Renal cortex interstitium (tissue), 11 donors: ENCODE results near the gene XYLT1. TPM values are rescaled to one million over a fixed set of nuclear protein-coding genes. Genes with fewer than 3 reads are reported as not detected.

Experiments used
- DNase-seq, 11 donors: peaks; one replicate each; pipeline ENCODE4 v3.0.0-alpha.2; 2013; ENCODE audit warnings: low read depth in 9 of 11, low spot score in 4 of 11; ENCODE audit errors: extremely low read depth in 1 of 11
- polyA plus RNA-seq, 3 donors: library from polyadenylated mRNA; unstranded; fragments of 120-200 nt; gene quantifications; one replicate each; pipeline ENCODE4 v1.2.1, GENCODE V29; 2013; ENCODE audit not compliant: insufficient read length in 3 of 3

XYLT1 gene
- polyA plus RNA-seq, 3 donors, result 6.8 to 10.5 (median 7.8) TPM

DNA sequence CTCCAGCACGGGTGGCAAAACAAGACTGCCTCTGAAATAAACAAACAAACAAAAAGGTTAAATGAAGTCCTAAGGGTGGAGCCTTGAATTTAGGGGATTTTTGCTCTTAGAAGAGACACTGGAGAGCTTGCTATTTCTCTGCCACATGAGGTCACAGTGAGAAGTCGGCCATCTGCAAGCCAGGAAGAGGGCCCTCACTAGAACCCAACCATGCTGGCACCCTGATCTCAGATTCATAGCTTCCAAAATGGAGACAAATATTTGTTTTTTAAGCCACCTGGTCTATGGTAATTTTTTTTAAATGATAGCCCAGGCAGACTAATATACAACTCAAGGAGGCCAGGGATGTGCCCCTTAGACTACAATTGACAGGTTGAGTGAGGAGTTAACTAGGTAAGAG is 255.5 kb downstream of the XYLT1 start:
- no peak for DNase-seq

DNA sequence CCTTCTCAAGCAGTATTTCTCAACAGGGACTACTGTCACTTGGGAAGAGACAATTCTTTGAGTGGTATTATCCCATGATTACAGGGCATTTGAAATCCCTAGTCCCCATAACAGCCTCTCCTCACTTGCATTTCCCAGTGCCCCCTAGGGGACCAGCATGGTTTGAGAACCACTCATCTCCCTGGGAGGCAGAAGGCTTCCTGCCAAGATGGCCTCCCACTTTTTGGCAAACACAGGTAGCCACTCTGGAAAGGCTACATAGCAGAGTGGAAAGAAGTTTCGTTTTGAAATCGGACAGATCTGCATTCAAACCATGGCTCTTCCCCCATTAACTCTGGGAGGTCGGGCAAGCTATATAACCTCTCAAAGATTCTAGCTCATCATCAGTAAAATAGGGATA is 256.8 kb downstream of the XYLT1 start:
- DNase-seq, result no peak

DNA sequence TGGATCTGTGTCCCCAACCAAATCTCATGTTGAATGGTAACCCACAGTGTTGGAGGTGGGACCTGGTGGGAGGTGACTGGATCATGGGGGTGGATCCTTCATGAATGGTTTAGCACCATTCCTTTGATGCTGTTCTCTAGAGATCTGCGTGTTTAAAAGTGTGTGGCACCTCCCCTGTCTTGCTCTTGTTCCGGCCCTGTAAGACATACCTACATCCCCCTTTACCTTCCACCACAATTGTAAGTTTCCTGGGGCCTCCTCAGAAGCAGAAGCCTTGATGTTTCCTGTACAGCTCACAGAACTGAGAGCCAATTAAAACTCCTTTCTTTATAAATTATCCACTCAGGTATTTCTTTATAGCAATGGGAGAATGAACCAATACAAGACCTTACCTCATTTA is 257.7 kb downstream of the XYLT1 start:
- no peak for DNase-seq

DNA sequence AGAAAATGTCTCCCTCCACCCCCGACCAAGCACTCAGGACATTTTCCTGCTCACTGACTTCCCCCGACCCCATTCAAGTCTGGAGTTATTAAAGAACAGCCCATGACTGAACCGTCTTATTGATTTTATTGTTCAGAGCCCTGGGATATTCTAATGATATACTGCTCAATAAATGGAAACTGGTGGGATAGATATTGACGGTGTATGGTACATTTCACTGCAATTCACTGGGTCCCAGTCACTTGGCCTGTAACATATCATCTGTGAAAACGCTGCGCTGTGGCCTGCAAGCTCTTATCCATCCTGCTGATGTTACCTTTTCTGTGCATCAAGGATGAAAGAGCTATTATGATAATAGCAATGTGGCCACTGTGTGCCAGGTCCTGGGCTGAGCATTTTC is 258.2 kb downstream of the XYLT1 start:
- no peak for DNase-seq

DNA sequence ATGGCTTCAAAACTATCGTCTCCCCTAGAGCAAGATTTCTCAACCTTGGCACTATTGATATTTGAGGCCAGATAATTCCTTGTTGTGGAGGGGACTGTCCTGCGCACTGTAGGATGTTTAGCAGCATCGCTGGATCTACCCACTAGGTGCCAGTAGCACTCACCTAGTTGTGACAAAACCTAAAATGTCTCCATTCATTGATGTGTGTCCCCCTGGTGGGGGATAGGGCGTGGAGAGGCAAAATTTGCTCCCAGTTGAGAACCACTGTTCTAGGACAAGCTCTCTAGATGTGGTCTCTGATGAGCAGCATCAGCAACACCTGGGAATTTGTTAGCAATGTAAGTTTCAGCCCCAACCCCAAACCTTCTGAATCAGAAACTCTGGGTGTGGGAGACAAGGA is 259.0 kb downstream of the XYLT1 start:
- no peak for DNase-seq

DNA sequence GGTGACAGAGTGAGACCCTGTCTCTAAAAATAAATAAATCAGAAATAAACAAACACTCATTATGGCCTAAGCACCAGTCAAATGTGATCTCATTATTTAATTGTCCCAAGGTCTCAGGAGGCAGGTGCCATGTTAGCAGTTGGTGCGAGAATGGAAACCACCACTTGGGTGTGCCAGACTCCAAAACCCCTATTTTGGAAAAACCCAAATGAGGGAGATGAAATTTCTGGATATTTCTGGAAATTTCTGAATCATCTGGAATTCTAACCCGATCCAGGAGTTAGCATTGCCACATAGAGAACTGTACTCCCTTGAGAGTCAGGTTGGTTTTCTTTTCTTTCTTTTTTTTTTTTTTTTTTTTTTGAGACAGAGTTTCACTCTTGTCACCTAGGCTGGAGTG is 264.0 kb downstream of the XYLT1 start:
- DNase-seq, result no peak

DNA sequence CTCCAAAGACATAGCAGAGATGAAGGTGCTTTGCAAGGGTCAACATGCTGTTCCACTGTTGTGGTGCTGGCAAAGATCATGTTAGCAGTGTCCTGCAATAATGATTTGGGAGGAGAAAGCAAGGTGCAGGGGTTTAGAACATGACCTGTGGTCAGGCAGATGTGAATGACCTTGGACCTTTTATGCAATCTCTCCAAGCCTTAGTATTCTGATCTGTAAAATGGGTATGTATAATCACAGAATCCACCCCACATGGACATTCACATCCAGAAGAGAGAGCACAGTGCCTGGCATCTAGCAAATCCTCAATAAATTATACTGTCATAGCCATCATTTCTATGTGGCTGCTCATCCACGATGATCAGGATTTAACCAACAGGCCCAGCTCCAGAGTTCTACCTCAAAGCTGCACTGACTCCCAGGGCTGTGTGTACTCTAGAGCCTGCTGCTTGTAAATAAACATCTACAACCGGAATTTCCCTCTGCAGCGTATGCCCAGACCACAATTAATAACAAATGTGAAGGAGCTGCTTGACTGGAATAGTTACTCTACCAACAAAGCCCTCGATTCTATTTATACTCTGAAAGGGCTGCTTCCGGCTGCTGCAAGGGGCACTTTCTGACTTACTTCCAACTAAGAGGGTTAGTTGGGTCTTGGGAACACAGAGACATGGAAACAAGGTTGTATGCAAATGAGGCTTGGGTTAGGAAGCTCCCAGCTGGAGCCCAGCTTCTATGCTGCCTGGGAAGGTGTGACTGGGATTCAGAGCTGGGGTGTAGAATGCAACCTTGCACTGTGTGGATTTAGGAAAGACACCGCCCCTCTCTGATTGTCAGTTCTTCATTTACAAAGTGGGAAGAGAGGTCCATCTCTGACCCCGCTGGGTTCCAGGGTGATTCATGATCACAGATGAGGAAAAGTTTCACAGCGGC is 265.2 kb downstream of the XYLT1 start:
- no peak for DNase-seq

DNA sequence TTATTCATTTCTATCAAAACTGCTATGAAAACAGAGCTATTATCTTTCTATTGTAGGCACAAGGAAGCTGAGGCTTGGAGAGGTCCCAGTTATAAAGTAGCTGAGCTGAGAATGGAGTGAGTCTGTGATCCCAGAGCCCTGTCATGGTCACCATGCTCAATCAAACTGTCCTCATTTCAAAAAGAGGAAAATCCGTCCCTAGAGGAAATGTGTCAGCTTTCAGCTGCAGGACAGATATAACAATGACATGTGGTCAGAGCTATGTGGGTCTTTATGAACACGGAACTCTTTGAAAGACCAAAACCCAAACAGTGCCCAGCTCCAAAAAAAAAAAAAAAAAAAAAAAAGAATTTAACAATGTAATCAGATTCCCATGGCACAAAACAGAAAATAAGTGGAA is 266.1 kb downstream of the XYLT1 start:
- no peak for DNase-seq

DNA sequence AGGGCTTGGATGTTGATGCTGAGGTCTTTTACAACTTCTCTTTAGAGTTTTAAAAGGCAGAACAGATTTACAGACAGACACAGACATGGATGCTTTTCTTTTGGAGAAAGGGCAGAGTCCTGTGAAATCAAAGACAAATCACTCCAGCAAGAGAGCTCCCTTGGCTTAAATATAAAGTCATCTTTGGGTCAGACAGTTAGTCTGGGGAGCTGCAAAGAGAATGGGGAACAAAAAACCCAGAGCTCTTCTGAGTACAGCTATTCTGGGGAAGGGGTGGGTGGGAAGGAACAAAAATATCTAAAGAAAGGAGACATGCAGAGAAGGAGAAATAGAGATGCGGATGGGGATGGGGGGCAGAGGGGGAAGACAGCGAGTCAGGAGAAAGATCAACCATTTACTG is 266.6 kb downstream of the XYLT1 start:
- DNase-seq, result no peak

DNA sequence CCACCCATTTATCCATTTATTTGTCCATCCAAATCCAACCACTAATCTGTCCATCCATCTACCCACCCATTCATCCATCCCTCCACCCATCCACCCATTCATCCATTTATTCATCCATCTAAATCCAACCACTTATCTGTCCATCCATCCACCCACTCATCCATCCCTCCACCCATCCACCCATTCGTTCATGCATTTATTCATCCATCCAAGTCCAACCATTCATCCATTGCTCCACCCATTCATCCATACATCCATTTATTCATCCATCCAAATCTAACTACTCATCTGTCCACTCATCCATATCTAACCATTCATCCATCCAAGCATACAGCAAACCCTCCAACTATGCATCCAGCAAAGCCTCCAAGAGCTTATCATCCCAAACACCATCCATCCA is 267.3 kb downstream of the XYLT1 start:
- DNase-seq, result no peak

DNA sequence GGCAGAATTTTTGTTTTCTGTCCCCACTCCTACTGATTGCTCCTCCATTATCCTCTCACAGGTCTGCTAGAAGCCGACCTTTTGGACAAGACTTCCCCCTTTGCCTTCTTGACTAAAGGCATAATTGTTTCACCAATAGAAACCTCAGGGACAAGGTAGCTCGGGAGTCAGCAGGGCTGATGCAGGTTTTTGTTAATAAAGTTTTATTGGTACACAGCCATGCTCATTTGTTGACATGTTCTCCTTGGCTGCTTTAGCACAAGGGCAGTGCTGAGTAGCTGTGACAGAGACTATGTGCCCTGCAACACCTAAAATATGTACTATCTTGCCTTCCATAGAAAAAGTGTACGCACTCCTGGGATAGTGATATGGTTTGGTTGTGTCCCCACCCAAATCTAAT is 271.6 kb downstream of the XYLT1 start:
- no peak for DNase-seq

DNA sequence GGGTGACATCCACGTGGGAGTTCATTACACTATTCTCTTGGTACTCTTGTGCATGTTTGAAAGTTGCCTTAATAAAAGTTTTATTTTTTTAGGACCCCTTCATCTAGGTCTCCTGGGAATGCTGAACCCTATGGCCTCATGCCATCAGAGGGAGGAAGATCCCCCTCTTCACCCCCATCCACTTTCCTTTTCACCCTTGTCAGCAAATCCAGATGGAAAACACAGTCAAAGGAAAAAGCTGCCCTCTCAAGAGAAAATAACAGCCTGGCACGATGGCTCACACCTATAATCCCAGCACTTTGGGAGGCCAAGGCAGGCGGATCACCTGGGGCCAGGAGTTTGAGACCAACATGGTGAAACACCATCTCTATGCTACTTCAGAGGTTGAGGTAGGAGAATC is 274.2 kb downstream of the XYLT1 start:
- DNase-seq, result no peak

DNA sequence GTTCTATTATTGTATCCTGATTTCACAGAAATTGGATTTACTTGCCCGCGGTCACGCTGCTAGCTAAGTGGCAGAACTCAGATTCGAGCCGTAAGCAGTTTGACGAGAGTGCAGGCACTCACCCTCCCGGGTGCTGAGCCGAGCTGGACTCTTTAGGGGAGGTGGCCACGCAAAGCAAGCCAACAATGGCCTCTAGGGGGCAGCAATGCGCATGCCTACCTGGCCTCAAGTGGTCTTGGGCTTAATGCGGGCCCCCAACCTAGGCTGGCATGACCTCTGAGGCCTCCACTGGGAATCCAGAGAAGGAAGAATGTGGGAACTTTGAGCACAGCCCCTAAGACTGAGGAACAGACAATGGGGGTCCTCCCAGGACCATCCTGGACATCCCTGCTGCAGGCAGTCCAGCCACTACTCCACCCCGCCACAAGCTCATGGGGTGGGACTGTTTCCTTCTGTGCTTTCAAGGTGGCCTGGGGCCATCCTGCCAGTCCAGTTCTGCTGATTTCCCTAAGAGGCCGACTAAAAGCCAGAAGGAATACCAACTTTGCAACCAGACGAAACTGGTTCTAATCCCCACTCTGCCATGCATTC is 276.5 kb downstream of the XYLT1 start:
- peak in 5 of 11 donors; percentile 15 to 29 (median 22) for DNase-seq

DNA sequence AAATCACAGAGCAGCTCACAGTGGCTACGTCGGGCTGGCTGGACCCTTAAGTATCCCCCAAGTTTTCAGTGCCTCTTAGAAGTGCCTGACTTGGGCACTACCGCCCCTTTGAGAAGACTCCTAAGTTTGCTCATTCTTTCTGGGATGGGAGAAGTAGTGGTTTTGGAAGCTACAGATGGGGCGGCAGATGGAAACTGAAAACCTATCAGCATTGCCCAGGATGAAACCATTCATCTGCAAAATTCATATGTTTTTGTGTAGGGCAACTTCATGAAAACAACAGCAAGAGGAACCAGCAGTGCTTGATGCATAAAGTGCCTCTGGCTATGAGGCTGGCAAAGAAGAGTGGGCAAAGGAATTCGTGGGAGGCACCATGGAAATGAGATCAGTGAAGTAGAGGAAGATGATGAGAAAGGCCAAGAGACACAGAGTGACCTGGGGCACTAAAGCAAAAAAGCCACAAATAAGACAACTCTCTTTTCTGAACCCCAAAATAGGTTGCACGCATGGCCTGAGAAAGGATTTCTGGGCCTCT is 277.1 kb downstream of the XYLT1 start:
- no peak for DNase-seq

DNA sequence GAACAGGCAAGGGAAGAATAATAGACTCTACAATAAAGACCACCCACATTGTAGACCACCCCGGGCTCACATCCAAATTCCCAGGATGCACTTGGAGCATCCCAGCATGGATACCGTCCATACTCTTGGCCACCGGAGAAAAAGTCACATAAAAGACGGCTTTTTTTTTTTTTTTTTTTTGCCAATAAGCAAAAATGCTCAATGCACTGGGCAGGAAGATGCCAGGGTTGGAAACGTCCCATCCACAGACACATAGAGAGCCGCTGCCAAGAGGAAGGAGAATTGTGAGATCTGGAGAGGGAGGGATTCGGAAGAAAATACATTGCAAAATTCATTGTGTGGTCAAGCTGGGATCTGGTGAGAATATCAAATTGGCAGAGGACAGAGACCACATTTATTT is 286.7 kb downstream of the XYLT1 start:
- DNase-seq, result no peak

DNA sequence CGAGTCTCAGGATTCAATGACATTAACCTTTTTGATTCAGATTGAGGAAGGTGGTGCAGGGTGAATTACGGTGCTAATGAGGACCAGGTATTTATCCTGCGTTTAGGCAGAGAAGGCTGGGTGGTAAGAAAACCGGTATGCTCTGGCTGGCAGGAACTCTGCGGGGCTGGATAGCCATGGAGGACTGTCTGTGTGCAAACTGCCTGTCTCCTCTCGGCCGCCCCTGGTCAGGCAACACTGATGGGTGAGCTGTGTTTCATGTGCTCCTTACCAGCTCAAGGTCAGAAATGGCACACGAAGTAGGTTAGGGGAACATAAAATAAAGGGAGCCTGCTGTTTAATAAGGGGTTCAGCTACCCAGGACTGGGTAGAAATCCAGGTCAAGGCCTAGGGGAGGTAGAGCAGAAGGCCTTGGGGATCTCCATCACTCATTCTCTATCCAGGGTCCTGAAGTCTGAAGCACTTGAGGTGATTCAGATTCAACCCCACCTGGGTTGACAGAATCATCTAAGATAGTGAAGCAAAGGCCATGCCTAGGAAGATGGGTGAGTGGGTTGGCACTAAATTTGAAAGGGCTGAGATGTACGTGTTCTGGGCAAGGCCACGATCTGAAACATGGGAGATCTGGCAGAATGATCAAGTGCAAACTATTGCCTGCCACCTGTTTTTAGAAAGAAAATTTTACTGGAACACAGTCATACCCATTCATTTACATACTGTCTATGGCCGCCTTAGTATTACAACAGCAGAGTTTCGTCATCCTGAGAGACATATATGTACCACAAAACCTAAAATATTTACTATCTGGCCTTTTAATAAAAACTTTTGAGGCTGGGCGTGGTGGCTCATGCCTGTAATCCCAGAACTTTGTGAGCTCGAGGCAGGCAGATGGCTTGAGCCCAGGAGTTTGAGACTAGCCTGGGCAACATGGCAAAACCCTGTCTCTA is 292.5 kb downstream of the XYLT1 start:
- DNase-seq, result no peak

DNA sequence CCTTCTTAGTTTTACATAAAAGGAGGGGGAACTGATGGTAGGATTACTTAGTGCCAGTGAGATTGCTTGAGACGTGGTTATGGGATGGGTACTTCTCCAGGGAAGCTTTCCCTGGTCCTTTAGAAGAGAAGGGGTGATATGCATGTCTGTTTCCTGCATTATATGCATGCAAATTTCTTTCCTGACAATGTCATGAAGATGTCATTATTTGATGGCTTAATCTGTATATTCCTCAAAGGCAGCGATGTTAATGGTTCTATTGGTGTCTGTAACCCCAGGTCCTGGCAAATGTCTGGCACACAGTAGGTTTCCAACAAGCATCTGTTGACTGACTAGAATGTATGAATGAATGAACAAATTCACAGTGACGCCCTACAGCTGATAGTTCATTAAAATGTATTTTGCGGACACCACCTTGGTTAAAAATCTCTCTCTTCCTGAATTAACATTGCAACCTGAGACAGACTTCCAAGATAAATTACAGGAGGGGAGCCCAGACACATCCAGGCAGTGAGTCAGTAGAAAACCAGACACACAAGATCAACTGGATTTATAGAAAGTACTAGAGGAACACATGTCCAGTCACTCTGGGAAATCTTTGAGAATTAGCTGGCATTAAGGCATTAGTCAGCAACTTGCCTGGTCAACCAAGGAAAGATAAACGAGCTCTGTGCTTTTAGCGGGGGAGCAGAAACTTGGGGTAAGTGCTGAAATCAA is 293.4 kb downstream of the XYLT1 start:
- no peak for DNase-seq

DNA sequence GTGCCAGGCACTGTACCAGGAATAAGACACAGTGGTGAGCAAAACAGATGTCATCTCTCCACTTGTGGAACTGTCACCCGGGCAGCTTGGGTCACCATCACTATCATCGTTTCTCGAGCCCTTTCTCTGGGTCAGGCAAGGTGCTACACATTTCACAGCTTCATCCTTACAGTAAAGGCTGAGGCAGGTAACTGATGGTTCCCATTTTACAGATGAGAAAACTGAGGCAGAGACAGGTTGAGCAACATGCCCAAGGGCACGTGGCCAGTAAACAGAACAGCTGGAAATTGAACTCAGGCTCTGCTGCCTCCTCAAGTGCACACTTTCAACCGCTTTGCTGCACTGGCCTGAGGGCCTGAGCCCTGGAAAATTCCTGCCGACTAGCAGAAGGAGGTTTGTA is 294.6 kb downstream of the XYLT1 start:
- no peak for DNase-seq

DNA sequence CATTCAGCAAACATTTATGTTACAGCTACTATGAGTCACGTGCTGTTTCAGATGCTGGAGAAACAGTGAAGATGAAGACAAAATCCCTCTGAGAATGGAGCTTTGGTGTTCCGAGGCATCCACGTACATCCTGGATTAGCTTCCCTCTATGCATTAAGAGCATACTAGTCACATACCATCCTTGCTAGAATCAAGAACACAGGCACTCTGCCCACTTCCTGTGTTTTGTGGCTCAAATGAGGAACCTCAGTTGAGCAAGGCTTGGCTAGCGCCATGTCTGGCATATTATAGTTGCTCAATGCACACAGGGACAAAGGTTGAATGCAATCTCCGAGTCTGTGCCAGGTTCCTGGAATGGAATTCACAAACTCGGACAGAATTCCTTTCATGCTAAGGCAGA is 297.5 kb downstream of the XYLT1 start:
- no peak for DNase-seq
